Measurements from ENCODE around the gene OR5B12. TPM values are rescaled to one million over a fixed set of nuclear protein-coding genes. Genes with fewer than 3 reads are reported as not detected.

Gene OR5B12
- total RNA-seq, 2 donors from 2014 or later = not detected

DNA sequence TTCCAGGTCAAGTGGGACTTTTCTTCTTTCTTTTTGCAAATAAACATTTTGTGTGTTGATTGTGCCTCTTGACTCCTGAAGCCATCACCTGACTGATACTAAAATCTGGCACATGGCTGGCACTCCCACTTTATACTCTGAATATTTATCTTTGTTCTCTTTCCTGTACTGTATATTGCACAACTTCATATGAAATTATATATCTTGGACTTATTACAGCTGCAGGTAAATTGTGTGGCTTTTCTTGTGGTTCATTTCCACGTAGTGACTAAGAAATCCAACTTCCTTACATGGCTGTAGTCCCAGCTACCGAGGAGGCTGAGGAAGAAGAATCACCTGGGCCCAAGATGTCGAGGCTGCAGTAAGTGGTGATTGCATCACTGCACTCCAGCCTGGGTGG is 23.7 kb upstream of the OR5B12 start:
- Histone ChIP-seq H3K4me3 (ENCODE audit: low read length) (no peak overlapping the region), H3K36me3 (ENCODE audit: control insufficient read depth, insufficient read depth, low read length) (no peaks in the 10 kb centered on the region), H3K9me3 (ENCODE audit: control insufficient read depth, low read length) (peaks cover 8% of the 10 kb centered on the region), H3K9ac (ENCODE audit: extremely low read depth, low read length, poor library complexity, severe bottlenecking) (no peak overlapping the region), H3K27ac (ENCODE audit: low read depth, low read length) (no peak overlapping the region), H3K27me3 (ENCODE audit: control insufficient read depth, insufficient read depth, low read length, poor library complexity, severe bottlenecking) (no peaks in the 10 kb centered on the region), H3K4me1 (ENCODE audit: control insufficient read depth, insufficient read depth, low read length) (no peaks in the 10 kb centered on the region)
- no peak overlapping the region for H3K27ac Mint-ChIP-seq
- TF ChIP-seq, protein P1, sequence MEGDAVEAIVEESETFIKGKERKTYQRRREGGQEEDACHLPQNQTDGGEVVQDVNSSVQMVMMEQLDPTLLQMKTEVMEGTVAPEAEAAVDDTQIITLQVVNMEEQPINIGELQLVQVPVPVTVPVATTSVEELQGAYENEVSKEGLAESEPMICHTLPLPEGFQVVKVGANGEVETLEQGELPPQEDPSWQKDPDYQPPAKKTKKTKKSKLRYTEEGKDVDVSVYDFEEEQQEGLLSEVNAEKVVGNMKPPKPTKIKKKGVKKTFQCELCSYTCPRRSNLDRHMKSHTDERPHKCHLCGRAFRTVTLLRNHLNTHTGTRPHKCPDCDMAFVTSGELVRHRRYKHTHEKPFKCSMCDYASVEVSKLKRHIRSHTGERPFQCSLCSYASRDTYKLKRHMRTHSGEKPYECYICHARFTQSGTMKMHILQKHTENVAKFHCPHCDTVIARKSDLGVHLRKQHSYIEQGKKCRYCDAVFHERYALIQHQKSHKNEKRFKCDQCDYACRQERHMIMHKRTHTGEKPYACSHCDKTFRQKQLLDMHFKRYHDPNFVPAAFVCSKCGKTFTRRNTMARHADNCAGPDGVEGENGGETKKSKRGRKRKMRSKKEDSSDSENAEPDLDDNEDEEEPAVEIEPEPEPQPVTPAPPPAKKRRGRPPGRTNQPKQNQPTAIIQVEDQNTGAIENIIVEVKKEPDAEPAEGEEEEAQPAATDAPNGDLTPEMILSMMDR (conservative IDR thresholded peaks at IDR 0.05) = no peak
- DNase-seq = no peak
- WGBS, 2 experiments (ENCODE audit: insufficient coverage in 1 of 2, insufficient read length in 1 of 2) = 62 to 75% methylated on average over 3 of the region's 3 CpGs
- no peaks in the 10 kb centered on the region for H3K36me3 Mint-ChIP-seq (ENCODE audit: low read depth)
- H3K4me1 Mint-ChIP-seq = no peaks in the 10 kb centered on the region
- peaks cover 10% of the 10 kb centered on the region for H3K9me3 Mint-ChIP-seq
- peaks cover 2% of the 10 kb centered on the region for H3K27me3 Mint-ChIP-seq (ENCODE audit: insufficient read depth)
- no peak overlapping the region for H3K4me3 Mint-ChIP-seq

DNA sequence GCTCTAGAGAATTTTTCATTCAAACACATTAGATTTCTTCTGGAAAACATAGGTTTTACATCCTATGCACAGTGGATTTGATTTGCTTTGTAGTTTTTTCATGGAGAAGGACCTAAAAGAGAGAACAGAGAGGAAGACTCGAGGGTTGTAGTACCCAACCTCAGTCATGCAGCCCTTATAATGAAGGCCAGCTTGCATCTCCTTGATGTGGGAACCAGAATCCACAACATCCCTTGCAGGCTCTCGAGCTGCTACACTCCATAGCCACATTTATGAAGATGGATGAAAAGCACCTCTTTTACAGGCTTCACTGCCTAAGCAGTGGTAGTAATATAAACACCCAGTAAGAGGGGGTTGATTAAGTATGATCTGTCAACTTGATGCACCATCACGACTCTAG is 9.5 kb upstream of the OR5B12 start:
- peaks cover 4% of the 10 kb centered on the region for H3K9me3 ChIP-seq (ENCODE audit: control insufficient read depth, low read length)
- no peaks in the 10 kb centered on the region for H3K4me1 ChIP-seq (ENCODE audit: control insufficient read depth, insufficient read depth, low read length)
- Mint-ChIP-seq H3K27ac (no peak overlapping the region), H3K27me3 (ENCODE audit: insufficient read depth) (no peaks in the 10 kb centered on the region), H3K9me3 (peaks cover 5% of the 10 kb centered on the region), H3K4me1 (no peaks in the 10 kb centered on the region), H3K36me3 (ENCODE audit: low read depth) (no peaks in the 10 kb centered on the region), H3K4me3 (no peak overlapping the region)
- H3K36me3 ChIP-seq (ENCODE audit: control insufficient read depth, insufficient read depth, low read length) = no peaks in the 10 kb centered on the region
- H3K4me3 ChIP-seq (ENCODE audit: low read length) = no peak overlapping the region
- TF ChIP-seq, protein P1 (conservative IDR thresholded peaks at IDR 0.05) = no peak
- no peaks in the 10 kb centered on the region for H3K27me3 ChIP-seq (ENCODE audit: control insufficient read depth, insufficient read depth, low read length, poor library complexity, severe bottlenecking)
- DNase-seq = no peak
- no peak overlapping the region for H3K9ac ChIP-seq (ENCODE audit: extremely low read depth, low read length, poor library complexity, severe bottlenecking)
- no peak overlapping the region for H3K27ac ChIP-seq (ENCODE audit: low read depth, low read length)
- 54 to 76% methylated on average over 2 to 3 of the region's 3 CpGs for WGBS, 2 experiments (ENCODE audit: insufficient coverage in 1 of 2, insufficient read length in 1 of 2)

DNA sequence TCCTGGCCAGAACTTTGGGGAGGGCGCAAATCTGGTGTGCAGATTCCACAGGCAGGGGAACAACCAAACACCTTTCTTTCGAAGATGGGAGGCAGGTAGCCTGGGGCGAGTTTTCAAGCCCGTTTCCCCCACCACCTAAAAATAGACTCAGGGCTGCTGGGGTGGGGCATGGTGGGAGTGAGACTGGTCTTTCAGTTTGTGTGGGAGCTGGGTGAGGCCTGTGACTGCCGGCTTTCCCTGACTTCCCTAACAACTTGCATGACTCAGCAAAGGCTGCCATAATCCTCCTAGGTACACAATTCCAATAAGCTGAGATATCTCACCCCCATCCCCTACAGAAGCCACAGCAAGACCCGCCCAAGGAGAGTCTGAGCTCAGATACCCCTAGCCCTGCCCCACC is 4.3 kb upstream of the OR5B12 start:
- H3K27me3 Mint-ChIP-seq (ENCODE audit: insufficient read depth) = no peaks in the 10 kb centered on the region
- Histone ChIP-seq H3K36me3 (ENCODE audit: control insufficient read depth, insufficient read depth, low read length) (no peaks in the 10 kb centered on the region), H3K27ac (ENCODE audit: low read depth, low read length) (no peak overlapping the region), H3K9ac (ENCODE audit: extremely low read depth, low read length, poor library complexity, severe bottlenecking) (no peak overlapping the region), H3K9me3 (ENCODE audit: control insufficient read depth, low read length) (peaks cover 4% of the 10 kb centered on the region), H3K27me3 (ENCODE audit: control insufficient read depth, insufficient read depth, low read length, poor library complexity, severe bottlenecking) (no peaks in the 10 kb centered on the region), H3K4me3 (ENCODE audit: low read length) (no peak overlapping the region), H3K4me1 (ENCODE audit: control insufficient read depth, insufficient read depth, low read length) (no peaks in the 10 kb centered on the region)
- no peak overlapping the region for H3K4me3 Mint-ChIP-seq
- 79 to 100% methylated on average over 1 to 5 of the region's 6 CpGs for WGBS, 2 experiments (ENCODE audit: insufficient coverage in 1 of 2, insufficient read length in 1 of 2)
- no peak overlapping the region for H3K27ac Mint-ChIP-seq
- peaks cover 11% of the 10 kb centered on the region for H3K9me3 Mint-ChIP-seq
- no peaks in the 10 kb centered on the region for H3K36me3 Mint-ChIP-seq (ENCODE audit: low read depth)
- DNase-seq = no peak
- TF ChIP-seq, protein P1 (conservative IDR thresholded peaks at IDR 0.05) = no peak
- H3K4me1 Mint-ChIP-seq = no peaks in the 10 kb centered on the region
